GM18526 (cell line): Measurements from ENCODE around the gene SLCO2A1.

Experiments used
- POLR2A ChIP-seq: IDR thresholded peaks from 3 replicates; pipeline ENCODE4 v1.6.1; 2011; ENCODE audit not compliant: insufficient read length; ENCODE audit errors: extremely low read depth

Gene SLCO2A1

DNA sequence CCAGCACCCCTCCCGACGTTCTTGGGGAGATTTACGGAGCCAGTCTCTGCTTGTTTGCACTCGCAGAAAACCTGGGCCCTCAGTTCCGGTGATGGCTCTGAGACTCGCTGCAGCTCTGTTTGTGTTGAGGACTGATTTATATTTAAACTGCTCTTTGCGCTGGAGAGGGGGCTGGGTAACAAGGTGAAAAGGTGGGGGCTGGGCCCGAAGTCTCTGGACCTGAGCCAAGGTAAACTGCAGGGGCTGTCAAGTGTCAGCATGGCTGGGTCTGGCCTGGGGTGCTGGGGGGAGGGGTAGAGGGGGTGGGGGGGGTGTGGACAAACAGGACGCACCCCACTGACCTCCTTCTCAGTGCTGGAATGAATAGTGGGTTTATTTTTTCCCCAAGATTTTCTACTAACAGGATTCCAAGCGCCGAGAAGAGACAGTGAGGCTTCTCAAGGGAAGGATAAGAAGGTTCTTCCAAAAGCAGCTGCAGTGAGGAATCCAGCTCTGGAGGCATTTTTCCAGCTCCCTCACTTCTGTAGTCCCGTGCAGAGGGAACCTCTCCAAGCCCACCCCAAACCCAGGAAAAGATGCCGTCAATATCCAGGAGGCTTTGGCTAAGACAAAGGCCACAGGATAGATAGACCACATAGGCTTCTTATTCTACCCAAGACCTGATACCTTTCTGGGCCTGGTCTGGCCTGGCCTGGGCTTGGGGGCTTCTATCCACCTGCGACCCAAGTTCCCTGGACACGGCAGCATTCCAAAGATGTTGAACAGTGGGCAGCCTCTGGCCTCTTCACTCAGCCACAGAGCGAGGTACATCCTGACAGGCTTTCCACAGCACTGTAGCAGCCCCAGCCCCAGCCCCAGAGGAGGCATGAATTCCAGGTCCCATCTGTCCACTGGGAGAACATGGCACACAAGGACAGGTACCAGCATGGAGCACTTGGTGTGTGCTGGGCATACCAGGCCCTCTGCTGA, 938 bp upstream of the SLCO2A1 start:
- TF ChIP-seq POLR2A: no peak

DNA sequence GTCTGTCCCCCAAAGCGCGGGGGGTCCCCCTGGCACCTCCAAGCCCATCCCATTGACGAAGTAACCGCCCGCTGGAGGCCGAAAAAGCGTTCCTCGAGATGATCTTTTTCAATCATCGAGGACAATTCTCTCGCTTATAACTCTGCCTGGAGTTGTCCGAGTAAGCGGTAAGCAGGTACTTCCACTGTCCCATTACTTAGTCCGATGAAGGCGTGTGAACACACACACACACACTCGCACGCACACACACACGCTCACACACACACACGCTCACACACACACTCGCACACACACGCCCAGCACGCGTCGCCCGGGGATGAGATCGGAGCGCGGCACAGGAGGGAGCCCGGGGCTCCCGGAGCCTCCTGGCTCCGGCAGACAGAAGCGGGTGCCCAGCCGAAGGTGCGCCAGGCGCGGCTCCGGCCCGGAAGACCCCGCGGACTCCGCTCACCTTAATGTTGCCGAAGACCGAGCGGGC, 430 bp downstream of the SLCO2A1 start:
- no peak for TF ChIP-seq POLR2A

DNA sequence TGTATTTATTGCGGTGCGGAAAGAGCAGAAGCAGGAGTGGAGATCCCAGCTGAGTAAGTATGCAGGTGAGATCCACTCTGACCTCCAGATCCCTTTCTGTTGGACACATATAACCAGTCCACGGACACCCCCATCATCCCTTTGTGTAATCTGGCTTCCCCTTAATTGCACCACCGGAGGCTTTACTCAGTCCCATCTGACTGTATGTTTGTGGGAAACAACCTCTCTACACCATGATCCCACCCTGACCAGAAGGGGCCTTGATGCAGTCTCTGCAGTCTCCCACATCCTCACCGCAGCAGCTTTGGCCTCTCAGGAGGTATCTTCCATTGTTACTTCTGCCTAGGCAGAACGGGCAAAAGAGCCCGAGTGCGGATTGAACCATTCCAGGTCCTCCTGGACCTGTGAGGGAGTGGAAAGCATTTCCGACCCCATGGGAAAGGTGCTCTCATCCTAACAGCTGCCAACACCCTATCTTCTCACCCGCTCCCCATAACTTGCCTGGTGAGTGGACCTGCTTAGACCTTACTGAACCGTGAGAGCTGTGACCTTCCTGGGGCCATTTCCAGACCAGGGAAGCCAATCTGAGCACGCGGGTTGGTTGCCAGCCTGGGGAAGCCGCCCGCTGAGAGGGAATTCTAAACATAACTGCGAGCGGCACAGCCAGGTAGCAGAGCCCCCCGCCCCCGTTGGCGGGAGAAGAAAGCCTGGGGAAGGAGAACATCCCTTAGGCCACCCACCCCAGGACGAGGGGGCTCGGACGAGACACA, 1.1 kb downstream of the SLCO2A1 start:
- no peak for TF ChIP-seq POLR2A

DNA sequence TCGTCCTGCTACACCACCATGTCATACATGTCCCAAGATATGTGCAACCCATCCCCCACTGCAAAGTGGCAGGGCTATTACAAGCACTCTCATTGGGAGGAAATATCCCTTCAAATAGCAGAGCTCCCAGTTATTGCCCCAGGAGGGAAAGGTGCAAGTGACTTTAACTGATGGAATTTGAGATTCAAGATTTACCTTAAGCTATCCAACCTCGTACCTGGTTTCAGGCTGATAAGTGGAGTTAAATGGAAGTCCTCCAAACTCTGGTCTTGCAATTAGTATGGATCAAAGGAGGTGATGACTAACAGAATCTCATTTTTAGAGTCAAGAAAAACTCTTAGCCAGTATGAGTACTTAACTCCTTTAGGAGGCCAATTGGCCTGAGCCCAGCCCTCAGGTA, 2.1 kb downstream of the SLCO2A1 start:
- no peak for TF ChIP-seq POLR2A

DNA sequence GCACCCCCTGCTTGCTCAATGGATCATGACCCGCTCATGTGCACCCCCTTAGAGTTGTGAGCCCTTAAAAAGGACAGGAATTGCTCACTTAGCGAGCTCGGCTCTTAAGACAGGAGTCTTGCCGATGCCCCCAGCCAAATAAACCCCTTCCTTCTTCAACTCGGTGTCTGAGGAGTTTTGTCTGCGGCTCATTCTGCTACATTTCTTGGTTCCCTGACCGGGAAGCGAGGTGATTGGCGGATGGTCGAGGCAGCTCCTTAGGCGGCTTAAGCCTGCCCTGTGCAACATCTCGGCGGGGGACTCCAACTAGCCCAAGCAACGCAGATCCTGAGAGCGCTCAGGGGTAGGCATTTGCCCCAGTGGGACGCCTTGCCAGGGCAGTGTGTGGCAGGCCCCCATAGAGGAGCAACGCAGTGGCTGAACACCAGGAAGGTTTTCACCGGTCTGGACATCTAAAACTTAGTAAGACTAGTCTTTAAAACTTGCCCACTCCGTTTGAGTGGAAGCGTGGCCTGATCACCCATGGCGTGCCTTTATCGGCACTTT, 9.5 kb downstream of the SLCO2A1 start:
- no peak for TF ChIP-seq POLR2A

DNA sequence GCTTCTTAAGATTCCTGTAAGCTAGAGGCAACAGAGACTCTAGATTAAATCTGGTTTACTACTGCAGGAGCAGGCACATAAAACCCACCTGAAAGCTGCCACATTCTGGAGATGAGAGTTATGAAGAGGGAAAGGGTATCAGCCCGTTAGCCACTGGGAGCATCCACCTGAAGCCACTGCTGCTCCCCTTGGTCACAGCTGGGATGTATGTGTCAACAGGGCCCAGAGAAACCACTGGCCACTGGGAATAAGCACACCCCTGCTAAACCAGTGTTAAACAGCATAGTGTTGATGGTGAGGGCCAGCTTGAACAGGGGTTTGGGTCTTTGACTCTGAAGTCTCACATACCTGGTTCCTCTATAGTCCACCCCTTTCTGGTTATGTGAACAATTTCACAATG, 10.9 kb downstream of the SLCO2A1 start:
- TF ChIP-seq POLR2A: no peak

DNA sequence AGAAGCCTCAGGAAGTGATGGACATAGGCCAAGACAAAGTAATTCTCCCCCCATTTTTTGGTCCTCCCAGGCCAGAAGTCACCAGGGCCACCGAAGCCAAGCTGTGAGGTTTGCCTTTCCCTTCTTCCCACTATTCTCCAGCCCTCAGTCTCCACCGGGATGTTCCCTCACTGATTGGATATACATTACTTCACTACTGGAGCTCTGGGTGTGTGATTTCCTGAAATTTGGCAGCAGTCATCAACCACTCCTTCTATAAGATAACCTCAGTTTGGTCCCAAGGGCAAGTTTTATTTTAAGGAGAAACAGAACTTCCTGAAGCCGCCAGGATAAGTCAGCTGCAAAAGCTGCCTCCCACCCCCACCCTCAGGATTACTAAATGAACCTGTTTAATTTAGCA, 11.3 kb downstream of the SLCO2A1 start:
- TF ChIP-seq POLR2A: no peak

DNA sequence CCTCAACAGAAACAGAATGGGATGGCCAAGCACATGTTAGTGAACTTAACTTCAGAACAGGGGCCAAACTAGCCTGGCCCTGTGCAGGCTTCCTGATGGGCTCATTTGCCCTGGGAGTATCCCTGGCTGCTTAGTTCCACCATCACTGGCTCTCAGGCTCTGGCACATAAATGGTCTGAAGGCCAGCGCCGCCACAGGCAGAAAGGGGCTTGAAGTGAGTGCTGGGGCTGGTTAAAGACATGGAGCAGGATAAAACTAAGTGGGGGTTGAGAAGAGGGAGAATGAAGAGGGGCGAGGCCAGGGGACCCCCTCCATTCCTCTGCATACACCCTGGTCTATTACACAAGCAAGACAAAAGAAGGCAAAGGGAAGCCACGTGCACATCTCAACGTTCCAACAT, 12.2 kb downstream of the SLCO2A1 start:
- TF ChIP-seq POLR2A: no peak

DNA sequence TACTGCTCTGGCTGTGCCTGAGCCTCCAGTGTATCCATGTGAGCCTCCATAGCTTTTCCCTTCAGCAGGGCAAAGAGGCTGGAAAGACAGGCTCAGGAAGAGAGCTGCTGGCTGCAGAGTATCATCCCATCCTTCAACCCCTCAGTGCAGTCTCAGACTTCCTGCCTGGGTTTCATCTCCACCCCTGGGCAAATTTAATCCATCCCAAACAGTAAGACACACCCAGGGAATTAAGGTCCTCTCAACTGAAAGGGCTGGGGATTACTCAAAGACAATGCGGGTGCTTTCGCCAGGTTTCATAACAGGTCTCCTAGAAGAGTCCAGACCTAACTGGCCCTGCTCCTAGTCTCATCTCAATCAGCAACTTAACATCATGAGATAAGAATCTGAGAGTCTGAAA, 15.5 kb downstream of the SLCO2A1 start:
- no peak for TF ChIP-seq POLR2A

DNA sequence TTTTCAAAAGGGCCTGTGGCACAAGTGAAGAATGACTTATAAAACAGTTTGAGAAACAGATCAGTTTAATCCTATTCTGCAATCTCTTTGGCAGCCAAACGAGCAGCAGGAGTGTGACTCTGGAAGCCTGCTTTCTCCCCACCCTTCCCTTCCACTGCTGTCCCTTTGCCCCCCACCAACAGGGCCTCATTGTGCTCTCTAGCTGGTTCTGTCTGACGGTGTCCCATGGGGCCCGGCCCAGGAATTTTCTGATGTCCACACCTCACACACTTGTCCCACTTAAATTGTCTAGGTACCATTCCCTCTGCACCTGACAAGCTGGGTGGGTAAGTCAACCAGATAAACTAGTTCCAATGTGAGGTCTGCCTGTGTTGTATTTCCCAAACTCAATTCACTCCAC, 16.4 kb downstream of the SLCO2A1 start:
- no peak for TF ChIP-seq POLR2A

DNA sequence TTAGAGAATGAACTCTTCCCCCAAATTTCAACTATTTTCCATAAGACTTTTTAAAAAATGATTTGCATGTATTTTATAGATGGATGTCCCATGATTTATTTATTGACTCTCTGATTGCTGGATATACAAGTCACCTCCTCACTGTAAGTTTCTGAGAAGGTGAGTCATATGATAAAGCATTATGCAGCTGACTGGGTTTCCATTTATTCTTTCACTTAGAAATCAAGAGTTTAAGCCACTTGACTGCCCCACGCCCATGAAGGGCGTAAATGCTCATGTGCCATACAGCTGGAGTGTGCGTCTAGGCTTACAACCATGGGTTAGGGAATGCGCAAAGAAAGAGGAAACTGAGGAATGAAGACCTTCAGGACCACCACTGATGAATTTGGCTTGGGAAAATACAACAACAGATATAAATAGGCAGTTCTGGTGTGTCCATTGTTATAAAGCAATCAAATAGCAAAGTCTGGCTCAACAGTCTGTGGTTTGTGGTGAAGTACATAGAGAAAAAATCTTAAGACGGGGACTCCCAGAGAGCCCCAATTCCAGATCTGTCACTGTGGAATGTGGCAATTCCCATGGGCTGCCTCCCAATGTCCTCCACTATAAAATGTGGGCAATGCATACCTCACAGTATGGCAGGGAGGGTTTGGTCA, 20.3 kb downstream of the SLCO2A1 start:
- no peak for TF ChIP-seq POLR2A

DNA sequence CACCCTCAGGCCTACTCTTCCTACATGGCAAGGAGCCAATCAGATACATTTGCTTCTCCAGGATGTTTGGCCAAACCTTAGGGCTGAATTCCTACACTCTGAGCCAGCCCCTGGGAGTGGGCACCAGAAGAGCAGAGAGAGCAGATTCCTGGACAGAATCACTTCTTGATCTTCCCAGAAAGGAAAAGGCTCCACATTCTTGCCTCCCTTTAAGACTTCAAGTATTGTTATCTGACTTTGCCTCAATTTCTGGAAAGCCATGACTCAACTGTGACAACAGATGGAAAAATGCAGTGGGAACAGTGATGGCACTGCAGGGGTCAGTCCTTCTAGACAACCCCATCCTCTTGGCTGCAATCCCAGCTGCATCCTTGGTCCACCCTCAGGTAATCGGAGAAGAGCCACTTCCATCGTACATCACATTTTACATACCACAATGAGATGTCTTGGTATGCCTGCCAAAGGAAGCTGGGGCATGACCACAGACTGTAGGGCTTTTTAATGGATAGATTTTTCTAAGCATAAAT, 21.0 kb downstream of the SLCO2A1 start:
- TF ChIP-seq POLR2A: no peak

DNA sequence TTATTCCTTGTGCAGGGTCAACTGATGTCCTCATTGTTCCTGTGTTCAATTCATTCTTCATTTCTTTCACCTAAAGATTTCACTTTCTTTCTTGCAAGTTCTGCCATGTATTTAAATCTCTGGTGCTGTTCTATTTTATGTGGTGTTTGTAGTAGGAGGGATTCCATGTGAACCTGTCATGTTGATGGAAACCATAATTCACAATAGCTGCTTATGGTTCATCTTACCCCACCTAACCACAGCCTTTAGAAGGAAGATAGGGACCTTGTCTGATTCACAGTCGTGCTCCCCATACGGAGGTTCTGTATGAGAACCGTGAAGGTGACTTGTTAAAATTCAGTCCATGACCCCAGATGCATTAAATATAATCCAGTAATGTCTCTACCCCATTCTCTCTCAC, 21.9 kb downstream of the SLCO2A1 start:
- no peak for TF ChIP-seq POLR2A

DNA sequence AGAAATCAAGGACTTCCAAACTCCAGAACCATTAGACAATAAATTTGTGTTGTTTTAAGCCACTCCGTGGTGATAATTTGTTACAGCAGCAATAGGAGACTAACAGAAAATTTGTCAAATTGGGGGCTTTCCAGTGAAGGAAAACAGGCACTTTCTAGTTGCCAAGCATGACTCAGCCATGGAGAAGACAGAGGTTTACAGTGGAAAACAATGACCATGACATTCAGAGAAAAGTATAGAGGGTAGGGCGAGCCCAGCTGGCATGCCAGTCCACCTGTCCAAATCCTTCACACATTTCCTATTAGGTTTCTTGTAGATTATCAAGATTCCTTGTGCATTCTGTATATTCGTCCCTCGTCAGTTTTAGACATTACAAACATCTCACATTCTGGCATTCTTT, 24.9 kb downstream of the SLCO2A1 start:
- no peak for TF ChIP-seq POLR2A

DNA sequence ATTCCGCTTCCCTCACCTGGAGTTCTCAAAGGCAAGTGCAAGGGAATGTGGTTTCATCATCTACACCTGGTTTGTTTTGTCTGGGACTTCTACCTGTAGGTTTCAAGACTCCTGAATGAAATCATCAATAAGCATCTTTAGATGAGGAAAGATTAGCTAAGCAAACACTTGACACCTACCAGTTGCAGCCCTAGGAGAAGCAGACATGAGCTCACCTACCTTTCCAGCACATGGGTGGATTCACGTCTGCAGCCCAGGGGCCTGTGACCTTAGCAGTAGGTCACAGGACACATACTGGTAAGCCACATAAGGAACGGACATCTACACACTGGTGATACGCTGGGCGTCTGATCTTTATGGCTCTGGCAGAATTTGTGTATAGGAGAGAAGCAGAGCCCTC, 26.7 kb downstream of the SLCO2A1 start:
- no peak for TF ChIP-seq POLR2A
